Activated CD8-positive, alpha-beta T cell treated with anti-CD3 and anti-CD28 coated beads for 36 hours (primary cell): ENCODE results near the gene VPS16. TPM values are rescaled to one million over a fixed set of nuclear protein-coding genes. Genes with fewer than 3 reads are reported as not detected.

Experiments
- ATAC-seq: fragments of 200-7000 bp; cut with Tn5 transposase; one replicate; pipeline ENCODE4 v1.10.0; 2021; ENCODE audit warnings: mild to moderate bottlenecking, moderate library complexity
- CTCF ChIA-PET: fragments of 350-600 bp; sonication (Branson Sonifier 250); formaldehyde crosslinking; loops from one replicate; lab custom pipeline; 2021; ENCODE audit warnings: antibody characterized with exemption; lab: Charles Lee
- POLR2A ChIA-PET: fragments of 350-600 bp; sonication (Branson Sonifier 250); formaldehyde crosslinking; loops from one replicate; lab custom pipeline; 2021; ENCODE audit warnings: antibody characterized with exemption; lab: Charles Lee
- DNase-seq: peaks from one replicate; pipeline ENCODE4 v3.0.0-alpha.2; 2020
- H3K27ac Mint-ChIP-seq: one replicate; pipeline ENCODE4 v1.8.0; 2021; ENCODE audit warnings: mild to moderate bottlenecking, mixed read lengths
- H3K27me3 Mint-ChIP-seq: one replicate; pipeline ENCODE4 v1.8.0; 2021; ENCODE audit warnings: mixed read lengths
- H3K36me3 Mint-ChIP-seq: one replicate; pipeline ENCODE4 v1.8.0; 2021; ENCODE audit warnings: low read depth, mixed read lengths
- H3K4me1 Mint-ChIP-seq: one replicate; pipeline ENCODE4 v1.8.0; 2021; ENCODE audit warnings: low read depth, mixed read lengths
- H3K4me3 Mint-ChIP-seq: one replicate; pipeline ENCODE4 v1.8.0; 2021; ENCODE audit warnings: mild to moderate bottlenecking, moderate library complexity, mixed read lengths
- H3K9me3 Mint-ChIP-seq: one replicate; pipeline ENCODE4 v1.8.0; 2021; ENCODE audit warnings: mixed read lengths
- CTCF ChIP-seq: fragments of 200-600 bp; IDR thresholded peaks from one replicate; pipeline ENCODE4 v1.8.0; 2022; ENCODE audit warnings: antibody characterized with exemption, mild to moderate bottlenecking
- intact Hi-C: fragments of 100-400 bp; cut with micrococcal nuclease; formaldehyde crosslinking; loops from one replicate; pipeline ENCODE4 v1.10.0; 2022
- total RNA-seq, 2 experiments: library from RNA; stranded (reverse); gene quantifications; one replicate each; pipeline ENCODE4 v1.2.3, GENCODE V29; 2021

Gene VPS16
- total RNA-seq, 2 experiments from 2014 or later: 34.5 to 38.7 TPM

DNA sequence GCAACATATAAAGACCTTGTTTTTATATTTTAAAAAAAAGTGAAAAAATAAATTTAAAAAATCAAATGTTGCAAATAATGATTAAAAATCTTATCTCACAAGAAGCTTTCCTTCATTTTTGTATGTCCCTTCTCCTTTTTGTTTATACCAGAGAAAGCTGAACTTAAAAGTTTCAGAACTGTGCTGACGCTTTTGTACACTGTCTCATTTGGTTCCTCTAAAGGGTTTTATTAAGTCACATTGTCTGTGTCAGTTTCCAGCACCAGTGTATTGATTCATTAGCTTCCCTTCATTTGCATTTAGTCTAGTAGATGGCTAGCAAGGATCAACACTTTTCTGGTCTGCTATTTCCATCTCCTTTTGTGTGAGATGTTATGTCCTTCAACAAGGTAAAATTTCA lies 6.8 kb upstream of the VPS16 start:
- DNase-seq (no peak), ATAC-seq (no peak)
- POLR2A ChIA-PET: interaction anchor here (1.1 kb wide), 1 partner anchor 13 kb away, joined by 3 read pairs; no protein-coding TSS in a partner anchor
- Mint-ChIP-seq H3K4me3 (no peak overlapping the region), H3K4me1 (peaks cover 12% of the 10 kb centered on the region), H3K9me3 (no peaks in the 10 kb centered on the region), H3K27ac (no peak overlapping the region), H3K36me3 (peaks cover 21% of the 10 kb centered on the region), H3K27me3 (peaks cover 2% of the 10 kb centered on the region)
- CTCF ChIA-PET: interaction anchor here (1.2 kb wide), 1 partner anchor 90 kb away, joined by 3 read pairs; no protein-coding TSS in a partner anchor
- intact Hi-C loops: no loop called here
- TF ChIP-seq CTCF: no peak

DNA sequence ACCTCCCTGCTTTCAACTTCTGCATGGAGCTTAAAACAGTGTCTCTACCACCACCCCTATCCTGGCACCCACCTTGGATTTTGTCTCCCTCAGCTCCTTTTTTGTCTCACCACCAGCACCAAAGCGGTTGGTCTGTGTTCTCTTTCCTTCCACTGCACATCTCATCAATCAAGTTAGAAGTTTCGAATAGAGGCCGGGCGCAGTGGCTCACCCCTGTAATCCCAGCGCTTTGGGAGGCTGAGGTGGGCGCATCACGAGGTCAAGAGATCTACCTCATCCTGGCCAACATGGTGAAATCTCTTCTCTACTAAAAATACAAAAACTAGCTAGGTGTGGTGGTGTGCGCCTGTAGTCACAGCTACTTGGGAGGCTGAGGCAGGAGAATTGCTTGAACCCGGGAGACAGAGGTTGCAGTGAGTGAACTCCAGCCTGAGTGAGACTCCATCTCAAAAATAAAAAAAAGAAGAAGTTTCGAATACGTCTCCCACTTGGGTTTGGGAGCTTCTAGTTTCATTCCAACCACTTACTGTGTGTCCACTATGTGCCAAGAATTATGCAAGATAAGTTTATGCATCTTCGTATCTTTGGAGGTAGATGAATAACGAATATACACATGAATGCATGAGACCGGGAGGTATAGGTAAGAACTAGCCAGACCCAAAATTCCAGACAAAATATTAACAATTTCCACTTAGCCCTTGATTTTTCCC lies 6.0 kb upstream of the VPS16 start:
- Mint-ChIP-seq H3K36me3 (peaks cover 26% of the 10 kb centered on the region), H3K27me3 (no peaks in the 10 kb centered on the region), H3K9me3 (no peaks in the 10 kb centered on the region), H3K4me3 (no peak overlapping the region), H3K4me1 (peaks cover 17% of the 10 kb centered on the region), H3K27ac (no peak overlapping the region)
- CTCF ChIA-PET: no interaction called here
- intact Hi-C loops: no loop called here
- DNase-seq (no peak), ATAC-seq (no peak)
- POLR2A ChIA-PET: interaction anchor here (1.1 kb wide), 1 partner anchor 13 kb away, joined by 3 read pairs; no protein-coding TSS in a partner anchor
- TF ChIP-seq CTCF: no peak

DNA sequence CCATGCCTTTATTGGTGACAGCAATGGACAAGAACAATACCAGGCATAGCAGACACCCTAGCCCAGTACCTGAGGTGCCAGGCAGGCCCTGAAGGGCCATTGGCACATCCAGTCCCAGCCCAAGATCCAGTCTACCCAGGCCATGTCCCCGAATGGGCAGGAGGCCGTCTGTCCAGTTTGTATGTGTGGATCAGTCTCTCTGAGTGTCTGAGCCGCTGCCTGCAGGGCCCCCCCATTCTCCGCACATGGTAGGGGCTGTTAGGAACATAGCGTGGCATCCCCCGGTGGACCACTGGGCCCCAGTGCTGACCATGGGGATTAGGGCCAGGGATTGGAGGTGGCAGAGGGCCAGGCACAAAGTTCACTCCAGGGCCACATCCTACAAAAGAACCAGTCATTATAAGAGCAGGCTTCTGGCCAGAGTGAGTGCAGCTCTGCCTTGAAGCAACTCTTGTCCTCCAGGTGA lies 5.2 kb upstream of the VPS16 start:
- H3K9me3 Mint-ChIP-seq: no peaks in the 10 kb centered on the region
- no peak for DNase-seq
- no peak for TF ChIP-seq CTCF
- CTCF ChIA-PET: interaction anchor here (1.1 kb wide), 1 partner anchor 148 kb away, joined by 3 read pairs; no protein-coding TSS in a partner anchor
- POLR2A ChIA-PET: interaction anchor here (1.3 kb wide), 1 partner anchor 14 kb away, joined by 3 read pairs; no protein-coding TSS in a partner anchor
- intact Hi-C loops: no loop called here
- peaks cover 27% of the 10 kb centered on the region for H3K36me3 Mint-ChIP-seq
- H3K4me1 Mint-ChIP-seq: peaks cover 18% of the 10 kb centered on the region
- H3K4me3 Mint-ChIP-seq: no peak overlapping the region
- H3K27ac Mint-ChIP-seq: no peak overlapping the region
- no peaks in the 10 kb centered on the region for H3K27me3 Mint-ChIP-seq
- ATAC-seq: no peak

DNA sequence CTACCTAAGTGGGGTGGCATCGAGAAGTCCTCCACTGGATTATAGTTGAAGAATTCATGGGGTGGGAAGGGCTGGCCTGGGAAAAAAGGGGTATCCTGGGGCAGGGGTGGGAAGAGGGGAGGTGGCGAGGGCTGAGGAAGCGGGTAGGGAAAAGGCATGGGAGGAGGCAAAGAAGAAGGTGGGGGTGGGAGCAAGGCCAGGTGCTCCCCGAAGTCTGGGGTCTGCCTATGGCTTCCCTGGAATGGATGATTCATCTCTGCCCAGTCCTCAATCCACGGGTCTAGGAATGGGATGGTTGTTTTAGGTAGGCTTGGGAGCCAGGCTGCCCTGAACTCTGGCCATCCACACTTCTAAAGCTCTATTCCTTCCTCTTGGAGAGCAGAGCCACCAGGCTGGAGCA lies 4.5 kb upstream of the VPS16 start:
- H3K27me3 Mint-ChIP-seq: no peaks in the 10 kb centered on the region
- intact Hi-C loops: no loop called here
- ATAC-seq: no peak
- CTCF ChIA-PET: interaction anchor here (1.1 kb wide), 1 partner anchor 148 kb away, joined by 3 read pairs; no protein-coding TSS in a partner anchor
- H3K4me1 Mint-ChIP-seq: peaks cover 18% of the 10 kb centered on the region
- H3K4me3 Mint-ChIP-seq: no peak overlapping the region
- H3K27ac Mint-ChIP-seq: no peak overlapping the region
- H3K36me3 Mint-ChIP-seq: peaks cover 27% of the 10 kb centered on the region
- no peak for DNase-seq
- H3K9me3 Mint-ChIP-seq: no peaks in the 10 kb centered on the region
- no peak for TF ChIP-seq CTCF
- POLR2A ChIA-PET: interaction anchor here (1.3 kb wide), 1 partner anchor 15 kb away, joined by 3 read pairs; no protein-coding TSS in a partner anchor
